Measurements from ENCODE around the gene ATRN.

- TF ChIP-seq CTCF (conservative IDR thresholded peaks at IDR 0.05; ENCODE audit: low read length) (peak; percentile 32; the same call in 1 of the 2 replicates), EZH2phosphoT487 (IDR thresholded peaks at IDR 0.05; ENCODE audit: borderline replicate concordance) (no peak)
These were observed 161.6 kb downstream of the ATRN start for GRCh38 chr20:3632311-3633004.

All from Loucy (cell line).